Ishikawa (cell line): ENCODE data around the gene AP5M1.

Source experiments
- CEBPB ChIP-seq: IDR thresholded peaks from 2 replicates; pipeline ENCODE4 v1.6.1; 2012
- CREB1 ChIP-seq: IDR thresholded peaks from 2 replicates; pipeline ENCODE4 v1.6.1; 2012; ENCODE audit warnings: low read depth
- EGR1 ChIP-seq: IDR thresholded peaks from 2 replicates; pipeline ENCODE4 v1.6.1; 2012
- EP300 ChIP-seq: IDR thresholded peaks from 2 replicates; pipeline ENCODE4 v1.6.1; 2012; ENCODE audit warnings: borderline replicate concordance
- FOXM1 ChIP-seq: IDR thresholded peaks from 2 replicates; pipeline ENCODE4 v1.6.1; 2012; ENCODE audit warnings: low read depth, borderline replicate concordance
- MAX ChIP-seq: IDR thresholded peaks from 2 replicates; pipeline ENCODE4 v1.6.1; 2012
- NFIC ChIP-seq: IDR thresholded peaks from 2 replicates; pipeline ENCODE4 v1.6.1; 2012
- RAD21 ChIP-seq: IDR thresholded peaks from 2 replicates; pipeline ENCODE4 v1.6.1; 2012; ENCODE audit warnings: low read depth
- TAF1 ChIP-seq: IDR thresholded peaks from 2 replicates; pipeline ENCODE4 v1.6.1; 2012; ENCODE audit warnings: low read depth, mild to moderate bottlenecking
- TEAD4 ChIP-seq: IDR thresholded peaks from 2 replicates; pipeline ENCODE4 v1.6.1; 2012
- USF1 ChIP-seq: IDR thresholded peaks from 2 replicates; pipeline ENCODE4 v1.6.1; 2012
- YY1 ChIP-seq: IDR thresholded peaks from 2 replicates; pipeline ENCODE4 v1.6.1; 2012; ENCODE audit warnings: low read depth
- ZBTB7A ChIP-seq: IDR thresholded peaks from 2 replicates; pipeline ENCODE4 v1.6.1; 2012; ENCODE audit warnings: low read depth
- TF ChIP-seq, protein P1 (sequence below): IDR thresholded peaks from 2 replicates; pipeline ENCODE4 v1.6.1; 2012; ENCODE audit warnings: low read depth, mild to moderate bottlenecking

GRCh38 chr14:57295239-57295638 lies 26.5 kb downstream of the AP5M1 start:
- TF ChIP-seq MAX (no peak), RAD21 (no peak), YY1 (no peak), CEBPB (no peak), FOXM1 (no peak), EGR1 (no peak), TAF1 (no peak), EP300 (no peak), ZBTB7A (no peak), CREB1 (no peak), TEAD4 (no peak), USF1 (no peak), NFIC (no peak)
- TF ChIP-seq, protein P1, sequence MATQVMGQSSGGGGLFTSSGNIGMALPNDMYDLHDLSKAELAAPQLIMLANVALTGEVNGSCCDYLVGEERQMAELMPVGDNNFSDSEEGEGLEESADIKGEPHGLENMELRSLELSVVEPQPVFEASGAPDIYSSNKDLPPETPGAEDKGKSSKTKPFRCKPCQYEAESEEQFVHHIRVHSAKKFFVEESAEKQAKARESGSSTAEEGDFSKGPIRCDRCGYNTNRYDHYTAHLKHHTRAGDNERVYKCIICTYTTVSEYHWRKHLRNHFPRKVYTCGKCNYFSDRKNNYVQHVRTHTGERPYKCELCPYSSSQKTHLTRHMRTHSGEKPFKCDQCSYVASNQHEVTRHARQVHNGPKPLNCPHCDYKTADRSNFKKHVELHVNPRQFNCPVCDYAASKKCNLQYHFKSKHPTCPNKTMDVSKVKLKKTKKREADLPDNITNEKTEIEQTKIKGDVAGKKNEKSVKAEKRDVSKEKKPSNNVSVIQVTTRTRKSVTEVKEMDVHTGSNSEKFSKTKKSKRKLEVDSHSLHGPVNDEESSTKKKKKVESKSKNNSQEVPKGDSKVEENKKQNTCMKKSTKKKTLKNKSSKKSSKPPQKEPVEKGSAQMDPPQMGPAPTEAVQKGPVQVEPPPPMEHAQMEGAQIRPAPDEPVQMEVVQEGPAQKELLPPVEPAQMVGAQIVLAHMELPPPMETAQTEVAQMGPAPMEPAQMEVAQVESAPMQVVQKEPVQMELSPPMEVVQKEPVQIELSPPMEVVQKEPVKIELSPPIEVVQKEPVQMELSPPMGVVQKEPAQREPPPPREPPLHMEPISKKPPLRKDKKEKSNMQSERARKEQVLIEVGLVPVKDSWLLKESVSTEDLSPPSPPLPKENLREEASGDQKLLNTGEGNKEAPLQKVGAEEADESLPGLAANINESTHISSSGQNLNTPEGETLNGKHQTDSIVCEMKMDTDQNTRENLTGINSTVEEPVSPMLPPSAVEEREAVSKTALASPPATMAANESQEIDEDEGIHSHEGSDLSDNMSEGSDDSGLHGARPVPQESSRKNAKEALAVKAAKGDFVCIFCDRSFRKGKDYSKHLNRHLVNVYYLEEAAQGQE, result no peak
